ENCODE measurements around the gene RNF26. TPM values are rescaled to one million over a fixed set of nuclear protein-coding genes. Genes with fewer than 3 reads are reported as not detected.

The RNF26 gene
- total and polyA plus RNA-seq, 2 of the 13 experiments (the other 11 are each of a cell fraction or from before 2014, with no cell fraction given): 11.9 to 26.3 TPM

- intact Hi-C loops (cut with micrococcal nuclease; ENCODE audit: unreplicated experiment): no loop called here
- Histone ChIP-seq H3K9me3 (ENCODE audit: low read length) (no peaks in the 10 kb centered on the region), H3K4me2 (ENCODE audit: low read depth, low read length) (no peak overlapping the region), H3K4me3 (replicated peaks in 1 of 3; ENCODE audit: insufficient read depth in 1 of 3, low read depth in 2 of 3, low read length in 3 of 3) (no peak overlapping the region), H2AFZ (ENCODE audit: low read length) (no peak overlapping the region), H3K36me3 (replicated peaks in 1 of 2; ENCODE audit: control insufficient read depth in 1 of 2, insufficient read depth in 2 of 2, low read length in 2 of 2) (peaks cover 4 to 12% of the 10 kb centered on the region in 2 experiments; a peak in 4 of 5 replicates), H4K20me1 (ENCODE audit: insufficient read depth, low read length) (no peaks in the 10 kb centered on the region), H3K27me3 (ENCODE audit: control insufficient read depth in 1 of 2, insufficient read depth in 2 of 2, low read length in 2 of 2) (no peaks in the 10 kb centered on the region), H3K4me1 (ENCODE audit: insufficient read depth, low read length) (peaks cover 22% of the 10 kb centered on the region), H3K9ac (ENCODE audit: insufficient read depth, low read depth, low read length) (no peak overlapping the region), H3K27ac (ENCODE audit: extremely low read length, insufficient read depth, low read length) (no peak overlapping the region), H3K79me2 (ENCODE audit: insufficient read depth, low read length) (no peaks in the 10 kb centered on the region)
- ATAC-seq (peak; percentile 64), DNase-seq (ENCODE audit: low spot score) (peak; percentile 53), FAIRE-seq (no peak)
- ChIA-PET CTCF (ENCODE audit: low intra/inter-chr PET ratio, low total read pairs) (no interaction called here), POLR2A (interaction anchor here (2.8 kb wide), 1 partner anchor 13 kb away, joined by 9 read pairs; no protein-coding TSS in a partner anchor)
- no TSS peak for BruUV-seq (replicated peaks)
- in situ Hi-C loops (cut with HindIII; ENCODE audit: extremely low pct_ligation_motif_present, low pct_unique_long_range_greater_than_20kb): no loop called here
- TF ChIP-seq ZNF263 (CRISPR knock-in tag; IDR thresholded peaks at IDR 0.05) (peak; percentile 94), TCF7 (IDR thresholded peaks at IDR 0.05; ENCODE audit: low read depth) (peak; percentile 11; the same call in 1 of the 2 replicates), KDM6A (CRISPR knock-in tag; IDR thresholded peaks at IDR 0.05; ENCODE audit: low read depth) (no peak), DNMT1 (CRISPR knock-in tag; IDR thresholded peaks at IDR 0.05) (no peak), ZNF687 (CRISPR knock-in tag; IDR thresholded peaks at IDR 0.05) (0 out of 2 replicates have a peak, but pooled peaks have one; percentile 18), SAP130 (CRISPR knock-in tag; IDR thresholded peaks at IDR 0.05; ENCODE audit: low read depth) (0 out of 2 replicates have a peak, but pooled peaks have one; percentile 23)
- WGBS (ENCODE audit: low lambda C conversion rate): 40% methylated on average over 6 of the region's 7 CpGs
Measured at GRCh38 chr11:119305556-119306372, 28.6 kb upstream of the RNF26 start.
